GM08714 (cell line): Measurements from ENCODE around the gene SLC26A11.
"Not testable (repeated sequence)": the region's sequence is repeated elsewhere in the genome, so short reads cannot be mapped to it uniquely, and the experiment has no call there.

ENCODE experiments used
- H3K4me3 ChIP-seq: fragments of 200-500 bp; sonication (Bioruptor generic); 2 replicates; pipeline ENCODE4 v1.5.1; 2014; ENCODE audit warnings: mild to moderate bottlenecking, low read length, inconsistent platforms
- ZNF274 ChIP-seq: IDR thresholded peaks from 2 replicates; pipeline ENCODE4 v1.6.1; 2012; ENCODE audit warnings: mild to moderate bottlenecking, low read depth, low read length

The SLC26A11 gene

GRCh38 chr17:80187515-80187941 lies 32.7 kb upstream of the SLC26A11 start:
- no peak for TF ChIP-seq ZNF274
- no peak overlapping the region for H3K4me3 ChIP-seq

DNA sequence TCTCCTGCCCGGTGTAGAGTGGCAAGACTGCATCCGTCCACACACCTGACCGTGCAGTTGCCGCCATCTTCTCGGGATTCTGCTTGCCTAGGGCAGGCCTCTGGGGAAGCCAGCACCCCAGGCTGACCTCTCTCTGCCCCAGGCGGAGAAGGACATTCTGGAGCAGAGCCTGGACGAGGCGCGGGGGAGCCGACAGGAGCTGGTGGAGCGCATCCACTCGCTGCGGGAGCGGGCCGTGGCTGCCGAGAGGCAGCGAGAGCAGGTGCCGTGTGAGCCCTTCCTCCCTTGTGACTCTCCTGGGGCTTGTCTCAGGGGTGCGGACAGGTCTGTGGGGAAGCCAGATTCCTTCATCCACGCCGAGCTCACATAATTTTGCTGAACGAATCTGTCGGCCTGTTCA lies 30.6 kb upstream of the SLC26A11 start:
- no peak for TF ChIP-seq ZNF274
- H3K4me3 ChIP-seq, result no peak overlapping the region

DNA sequence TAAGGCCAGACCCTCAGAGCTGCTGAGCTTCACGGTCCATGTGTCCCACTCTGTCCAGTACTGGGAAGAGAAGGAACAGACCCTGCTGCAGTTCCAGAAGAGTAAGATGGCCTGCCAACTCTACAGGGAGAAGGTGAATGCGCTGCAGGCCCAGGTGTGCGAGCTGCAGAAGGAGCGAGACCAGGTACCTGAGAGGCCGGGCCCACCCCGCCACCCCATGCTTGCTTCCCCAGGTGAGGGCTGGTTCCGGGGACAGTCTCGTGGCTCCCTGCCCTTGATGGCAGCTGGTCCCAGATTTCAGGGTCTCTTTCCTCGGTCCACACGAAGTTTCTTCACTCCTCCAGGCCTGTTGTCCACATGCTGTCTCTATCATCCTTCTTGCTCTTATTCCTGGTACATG lies 29.5 kb upstream of the SLC26A11 start:
- no peak for TF ChIP-seq ZNF274
- H3K4me3 ChIP-seq, result no peak overlapping the region

- TF ChIP-seq ZNF274, result no peak
- no peak overlapping the region for H3K4me3 ChIP-seq
Observed at GRCh38 chr17:80191192-80191591, 29.0 kb upstream of the SLC26A11 start.

DNA sequence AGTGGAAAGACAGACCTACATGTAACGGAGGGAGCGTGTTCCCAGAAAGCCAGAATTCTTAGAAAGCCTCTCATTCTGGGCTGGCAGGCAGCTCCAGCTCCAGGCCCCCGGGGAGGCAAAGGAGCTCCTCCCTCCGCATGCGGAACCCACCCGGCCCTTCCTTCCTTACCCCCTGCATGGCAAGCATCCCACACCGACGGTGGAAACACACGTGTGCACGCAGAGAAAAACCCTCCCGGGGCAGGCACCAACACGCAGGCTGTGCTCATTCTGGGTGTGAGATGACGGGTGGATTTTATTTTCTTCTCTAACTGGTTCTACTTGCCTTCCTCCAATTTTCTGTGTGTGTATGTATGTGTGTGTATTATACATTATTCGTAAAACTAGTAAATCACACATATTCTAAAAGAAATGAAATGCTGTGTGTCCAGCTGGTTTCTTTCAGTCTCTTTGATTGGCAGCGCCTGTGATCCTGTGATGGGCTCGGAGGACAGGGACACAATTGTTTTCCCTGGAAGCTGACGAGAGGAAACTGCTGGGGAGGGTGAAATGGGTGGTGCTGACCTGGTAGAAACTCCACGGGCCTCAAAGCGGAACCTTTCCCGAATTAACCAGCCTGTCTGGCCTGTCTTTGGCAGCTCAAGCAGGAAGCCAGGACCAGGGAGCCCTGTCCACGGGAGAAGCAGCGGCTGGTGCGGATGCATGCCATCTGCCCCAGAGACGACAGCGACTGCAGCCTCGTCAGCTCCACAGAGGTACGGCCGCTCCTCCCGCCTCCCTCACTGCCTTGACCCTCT lies 28.2 kb upstream of the SLC26A11 start:
- H3K4me3 ChIP-seq, result no peak overlapping the region
- no peak for TF ChIP-seq ZNF274

DNA sequence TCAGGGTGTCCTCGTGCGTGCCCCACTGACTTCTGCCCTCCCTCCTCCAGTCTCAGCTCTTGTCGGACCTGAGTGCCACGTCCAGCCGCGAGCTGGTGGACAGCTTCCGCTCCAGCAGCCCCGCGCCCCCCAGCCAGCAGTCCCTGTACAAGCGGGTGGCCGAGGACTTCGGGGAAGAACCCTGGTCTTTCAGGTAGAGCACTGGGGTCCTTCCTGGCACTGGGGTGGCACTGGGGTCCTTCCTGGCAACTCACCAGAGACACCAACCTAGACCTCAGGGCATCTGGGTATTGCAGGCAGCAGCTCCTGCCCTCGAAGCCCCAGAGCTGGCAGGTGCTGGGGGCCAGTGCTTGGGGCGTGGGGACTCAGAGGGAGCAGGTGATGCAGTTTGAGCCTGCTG lies 25.1 kb upstream of the SLC26A11 start:
- no peak overlapping the region for H3K4me3 ChIP-seq
- TF ChIP-seq ZNF274, result no peak

DNA sequence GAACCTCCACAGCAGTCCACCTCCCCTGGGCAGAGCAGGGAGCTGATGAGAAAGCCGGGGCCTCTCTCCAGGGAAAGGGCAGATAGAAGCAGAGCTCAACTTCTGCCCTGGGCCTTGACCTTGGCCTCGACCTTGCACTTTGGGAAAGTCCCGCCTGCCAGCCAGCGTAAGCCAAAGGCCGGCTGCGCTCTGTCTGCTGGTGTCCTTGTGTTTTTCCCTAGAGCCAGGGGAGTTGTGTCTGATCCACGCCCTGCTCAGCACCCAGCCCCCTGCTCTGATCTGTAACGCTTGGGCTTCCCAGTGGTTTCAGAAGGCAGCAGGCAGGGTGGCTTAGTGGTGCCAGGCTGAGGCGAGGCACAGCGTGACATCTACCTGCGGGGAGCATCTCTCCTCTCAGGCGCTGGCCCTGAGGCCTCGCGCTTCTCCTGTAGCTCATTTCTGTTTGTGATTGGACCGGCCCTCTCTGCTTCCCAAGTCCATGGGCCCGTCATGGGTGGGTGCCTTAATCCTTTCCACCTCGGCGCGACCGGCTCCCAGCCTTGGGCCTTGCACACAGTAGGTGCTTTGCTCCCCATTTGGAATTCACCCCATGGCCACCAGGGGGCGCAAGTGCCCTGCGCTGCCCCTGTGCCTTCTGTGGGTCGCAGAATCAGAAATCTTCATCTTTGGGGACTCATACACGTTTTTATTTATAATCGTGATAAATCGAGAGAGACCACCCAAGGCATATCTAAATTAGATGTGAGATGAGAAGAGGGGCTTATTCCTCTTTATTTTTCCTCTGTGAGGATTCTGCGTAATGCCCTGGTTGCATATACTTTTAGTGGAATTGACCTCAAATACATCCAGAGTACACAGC lies 24.3 kb upstream of the SLC26A11 start:
- H3K4me3 ChIP-seq, result no peak overlapping the region
- TF ChIP-seq ZNF274, result no peak

DNA sequence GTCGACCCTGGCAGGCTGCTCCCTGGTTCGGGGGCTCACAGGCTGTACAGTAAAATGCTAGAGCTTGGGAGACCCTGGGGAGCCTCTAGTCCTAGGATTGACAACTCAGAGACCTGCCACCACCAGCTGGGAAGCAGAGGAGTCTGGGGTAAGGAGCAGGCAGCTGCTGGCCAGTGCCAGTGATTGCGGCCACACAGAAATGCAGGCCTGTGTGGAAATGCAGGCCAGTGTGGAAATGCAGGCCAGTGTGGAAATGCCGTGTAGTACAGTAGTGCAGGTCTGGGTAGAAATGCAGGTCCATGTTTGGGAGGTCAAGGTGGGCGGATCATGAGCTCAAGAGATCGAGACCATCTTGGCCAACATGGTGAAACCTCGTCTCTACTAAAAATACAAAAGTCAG lies 23.6 kb upstream of the SLC26A11 start:
- H3K4me3 ChIP-seq, result no peak overlapping the region
- no peak for TF ChIP-seq ZNF274

- H3K4me3 ChIP-seq, result no peak overlapping the region
- TF ChIP-seq ZNF274, result no peak
Observed at GRCh38 chr17:80198144-80198661, 22.0 kb upstream of the SLC26A11 start.

- not testable (repeated sequence) for H3K4me3 ChIP-seq
Observed at GRCh38 chr17:80199295-80199694, 20.9 kb upstream of the SLC26A11 start.

- TF ChIP-seq ZNF274, result no peak
- H3K4me3 ChIP-seq, result no peak overlapping the region
Observed at GRCh38 chr17:80201446-80201845, 18.8 kb upstream of the SLC26A11 start.

DNA sequence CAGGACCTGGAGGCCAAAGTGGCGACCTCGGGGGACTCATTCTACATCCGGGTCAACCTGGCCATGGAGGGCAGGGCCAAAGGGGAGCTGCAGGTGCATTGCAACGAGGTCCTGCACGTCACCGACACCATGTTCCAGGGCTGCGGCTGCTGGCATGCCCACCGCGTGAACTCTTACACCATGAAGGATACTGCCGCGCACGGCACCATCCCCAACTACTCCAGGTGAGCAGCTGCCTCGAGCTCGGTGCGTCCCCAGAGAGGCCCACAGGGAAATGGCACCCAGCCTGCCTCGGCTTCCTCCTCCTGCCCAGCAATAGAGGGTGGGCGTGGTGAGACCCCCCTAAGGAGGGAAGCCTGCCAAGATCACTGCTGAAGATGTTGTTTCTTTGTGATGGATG lies 18.0 kb upstream of the SLC26A11 start:
- TF ChIP-seq ZNF274, result no peak
- H3K4me3 ChIP-seq, result no peak overlapping the region

DNA sequence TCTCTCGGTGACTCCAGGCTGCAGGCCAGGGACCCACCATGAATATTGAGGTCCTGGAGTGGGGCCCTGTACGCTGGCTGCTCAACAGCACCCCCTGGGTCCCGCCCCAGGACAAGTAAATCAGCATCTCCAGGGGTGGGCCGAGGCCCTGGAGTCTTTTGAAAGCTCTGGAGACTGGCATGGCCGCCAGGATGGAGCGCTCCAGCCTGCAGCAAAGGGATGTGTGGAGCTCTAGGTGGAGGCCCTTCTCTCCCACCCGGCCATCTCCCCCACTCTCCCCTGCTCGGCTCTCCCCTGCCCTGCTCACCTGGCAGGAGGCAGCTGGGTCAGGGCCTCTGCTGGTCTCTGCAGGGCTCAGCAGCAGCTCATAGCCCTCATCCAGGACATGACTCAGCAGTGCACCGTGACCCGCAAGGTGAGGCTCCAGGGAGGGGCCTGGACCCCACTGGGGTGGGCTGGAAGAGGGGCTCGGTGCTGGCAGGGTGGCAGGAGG lies 16.7 kb upstream of the SLC26A11 start:
- no peak for TF ChIP-seq ZNF274
- no peak overlapping the region for H3K4me3 ChIP-seq

- no peak overlapping the region for H3K4me3 ChIP-seq
- no peak for TF ChIP-seq ZNF274
Observed at GRCh38 chr17:80204626-80205468, 15.4 kb upstream of the SLC26A11 start.
